Fibroblast of gingiva (primary cell): ENCODE measurements around the gene PAX2.

Experiments
- DNase-seq: peaks from one replicate; pipeline ENCODE4 v3.0.0-alpha.2; 2011; ENCODE audit warnings: low read depth

PAX2 gene

GRCh38 chr10:100858747-100859483 lies 113.5 kb downstream of the PAX2 start:
- no peak for DNase-seq

GRCh38 chr10:100859484-100859763 lies 114.0 kb downstream of the PAX2 start:
- DNase-seq: no peak

- no peak for DNase-seq
Observed at GRCh38 chr10:100863433-100863832, 118.1 kb downstream of the PAX2 start.

- no peak for DNase-seq
Observed at GRCh38 chr10:100864036-100864885, 118.9 kb downstream of the PAX2 start.

GRCh38 chr10:100864978-100865377 lies 119.6 kb downstream of the PAX2 start:
- no peak for DNase-seq

- DNase-seq: no peak
Observed at GRCh38 chr10:100866010-100866409, 120.6 kb downstream of the PAX2 start.

- DNase-seq: no peak
Observed at GRCh38 chr10:100866575-100867098, 121.3 kb downstream of the PAX2 start.

- DNase-seq: no peak
Observed at GRCh38 chr10:100867261-100867963, 122.0 kb downstream of the PAX2 start.

GRCh38 chr10:100868382-100868781 lies 123.0 kb downstream of the PAX2 start:
- DNase-seq: no peak

- DNase-seq: no peak
Observed at GRCh38 chr10:100869399-100869798, 124.0 kb downstream of the PAX2 start.

- no peak for DNase-seq
Observed at GRCh38 chr10:100872034-100872791, 126.8 kb downstream of the PAX2 start.

GRCh38 chr10:100873146-100873826 lies 127.9 kb downstream of the PAX2 start:
- no peak for DNase-seq

GRCh38 chr10:100873827-100874326 lies 128.5 kb downstream of the PAX2 start:
- DNase-seq: no peak

- no peak for DNase-seq
Observed at GRCh38 chr10:100874702-100875483, 129.5 kb downstream of the PAX2 start.

- DNase-seq: no peak
Observed at GRCh38 chr10:100875484-100876166, 130.2 kb downstream of the PAX2 start.

- no peak for DNase-seq
Observed at GRCh38 chr10:100876585-100877460, 131.4 kb downstream of the PAX2 start.

GRCh38 chr10:100877461-100877850 lies 132.1 kb downstream of the PAX2 start:
- DNase-seq: no peak

GRCh38 chr10:100878291-100878910 lies 133.0 kb downstream of the PAX2 start:
- DNase-seq: peak; percentile 67
